Ishikawa (cell line): ENCODE measurements around the gene ZNF423.

Experiments used
- CREB1 ChIP-seq: IDR thresholded peaks from 2 replicates; pipeline ENCODE4 v1.6.1; 2012; ENCODE audit warnings: low read depth
- EP300 ChIP-seq: IDR thresholded peaks from 2 replicates; pipeline ENCODE4 v1.6.1; 2012; ENCODE audit warnings: borderline replicate concordance
- MAX ChIP-seq: IDR thresholded peaks from 2 replicates; pipeline ENCODE4 v1.6.1; 2012
- NFIC ChIP-seq: IDR thresholded peaks from 2 replicates; pipeline ENCODE4 v1.6.1; 2012
- RAD21 ChIP-seq: IDR thresholded peaks from 2 replicates; pipeline ENCODE4 v1.6.1; 2012; ENCODE audit warnings: low read depth
- REST ChIP-seq: IDR thresholded peaks from 2 replicates; pipeline ENCODE4 v1.6.1; 2012; ENCODE audit warnings: low read depth, mild to moderate bottlenecking
- TCF12 ChIP-seq: IDR thresholded peaks from 2 replicates; pipeline ENCODE4 v1.6.1; 2012; ENCODE audit warnings: low read depth
- ZBTB7A ChIP-seq: IDR thresholded peaks from 2 replicates; pipeline ENCODE4 v1.6.1; 2012; ENCODE audit warnings: low read depth

GRCh38 chr16:49503256-49504022 is 352.5 kb downstream of the ZNF423 start:
- TF ChIP-seq NFIC (no peak), MAX (no peak), EP300 (no peak), CREB1 (no peak), RAD21 (no peak), ZBTB7A (no peak), REST (no peak), TCF12 (no peak)
